ENCODE results near the gene TMEM63C.

TMEM63C gene

DNA sequence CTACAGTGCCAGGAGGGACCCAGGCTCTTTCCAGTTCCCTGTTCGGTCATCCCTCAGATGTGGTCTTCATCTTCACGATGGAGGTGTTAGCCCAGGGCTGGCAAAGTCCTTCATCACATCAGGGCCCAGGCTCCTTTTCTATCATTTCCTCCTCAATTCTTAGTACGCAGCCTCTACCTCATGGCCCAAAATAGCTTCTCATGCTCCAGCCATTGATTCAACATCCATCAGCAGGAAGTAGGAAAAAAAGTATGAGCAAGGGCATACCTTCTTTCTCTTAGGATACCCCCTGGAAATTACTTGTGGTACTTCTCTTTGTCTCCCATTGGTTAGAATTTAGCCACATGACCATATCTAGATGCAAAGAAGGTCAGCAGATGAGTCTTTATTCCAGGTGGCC, 27.8 kb upstream of the TMEM63C start:
- peaks cover 5% of the 10 kb centered on the region for H3K27me3 ChIP-seq (replicated peaks; ENCODE audit: control insufficient read depth, insufficient read depth, low read length)
- no peaks in the 10 kb centered on the region for H3K36me3 ChIP-seq (ENCODE audit: control insufficient read depth, insufficient read depth, low read length)
- TF ChIP-seq CTCF (IDR thresholded peaks at IDR 0.05; ENCODE audit: insufficient read depth, low read length, poor library complexity, severe bottlenecking) = no peak
- H3K4me3 ChIP-seq (replicated peaks; ENCODE audit: low read depth, low read length) = no peak overlapping the region
- DNase-seq (ENCODE audit: extremely low read depth, insufficient read length) = no peak

GRCh38 chr14:77154421-77154820, 27.2 kb upstream of the TMEM63C start:
- Histone ChIP-seq H3K36me3 (ENCODE audit: control insufficient read depth, insufficient read depth, low read length) (no peaks in the 10 kb centered on the region), H3K4me3 (replicated peaks; ENCODE audit: low read depth, low read length) (no peak overlapping the region), H3K27me3 (replicated peaks; ENCODE audit: control insufficient read depth, insufficient read depth, low read length) (peaks cover 5% of the 10 kb centered on the region)
- DNase-seq (ENCODE audit: extremely low read depth, insufficient read length) = no peak
- TF ChIP-seq CTCF (IDR thresholded peaks at IDR 0.05; ENCODE audit: insufficient read depth, low read length, poor library complexity, severe bottlenecking) = no peak

- H3K36me3 ChIP-seq (ENCODE audit: control insufficient read depth, insufficient read depth, low read length) = no peaks in the 10 kb centered on the region
- DNase-seq (ENCODE audit: extremely low read depth, insufficient read length) = no peak
- H3K27me3 ChIP-seq (replicated peaks; ENCODE audit: control insufficient read depth, insufficient read depth, low read length) = peaks cover 5% of the 10 kb centered on the region
- H3K4me3 ChIP-seq (replicated peaks; ENCODE audit: low read depth, low read length) = no peak overlapping the region
- no peak for TF ChIP-seq CTCF (IDR thresholded peaks at IDR 0.05; ENCODE audit: insufficient read depth, low read length, poor library complexity, severe bottlenecking)
Measured at GRCh38 chr14:77155083-77155482, 26.5 kb upstream of the TMEM63C start.

- no peak overlapping the region for H3K4me3 ChIP-seq (replicated peaks; ENCODE audit: low read depth, low read length)
- H3K27me3 ChIP-seq (replicated peaks; ENCODE audit: control insufficient read depth, insufficient read depth, low read length) = peaks cover 5% of the 10 kb centered on the region
- no peak for TF ChIP-seq CTCF (IDR thresholded peaks at IDR 0.05; ENCODE audit: insufficient read depth, low read length, poor library complexity, severe bottlenecking)
- DNase-seq (ENCODE audit: extremely low read depth, insufficient read length) = no peak
- H3K36me3 ChIP-seq (ENCODE audit: control insufficient read depth, insufficient read depth, low read length) = no peaks in the 10 kb centered on the region
Measured at GRCh38 chr14:77157740-77158139, 23.9 kb upstream of the TMEM63C start.

DNA sequence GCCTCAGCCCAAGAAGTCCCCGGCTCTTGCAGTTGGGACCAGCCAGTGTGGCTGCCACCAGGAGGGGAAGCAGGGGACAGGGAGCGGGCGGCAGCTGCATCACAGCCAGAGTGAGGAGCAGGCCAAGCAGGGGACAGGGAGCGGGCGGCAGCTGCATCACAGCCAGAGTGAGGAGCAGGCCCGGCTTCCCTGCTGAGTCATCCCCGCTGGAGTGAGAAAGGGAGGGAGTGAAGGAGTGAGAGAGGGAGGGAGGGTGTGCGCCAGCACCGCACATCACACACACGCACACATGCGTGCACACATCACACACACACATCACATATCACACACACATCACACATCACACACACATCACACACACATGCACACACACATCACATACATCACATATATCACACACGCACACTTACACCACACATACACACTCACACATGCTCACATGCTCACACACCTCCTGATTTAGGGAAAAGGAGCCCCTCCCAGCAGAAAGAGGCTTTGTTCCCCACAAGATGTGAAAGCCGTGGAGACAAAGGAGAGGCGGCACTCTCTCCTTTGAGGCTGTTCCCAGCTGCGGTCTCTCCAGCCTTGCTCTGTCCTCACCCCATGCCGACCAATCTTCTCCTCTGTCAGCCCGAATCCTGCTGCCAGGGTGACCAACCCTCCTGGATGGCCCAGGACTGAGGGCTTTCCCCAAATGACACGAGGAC, 23.3 kb upstream of the TMEM63C start:
- peaks cover 5% of the 10 kb centered on the region for H3K27me3 ChIP-seq (replicated peaks; ENCODE audit: control insufficient read depth, insufficient read depth, low read length)
- no peak for TF ChIP-seq CTCF (IDR thresholded peaks at IDR 0.05; ENCODE audit: insufficient read depth, low read length, poor library complexity, severe bottlenecking)
- H3K36me3 ChIP-seq (ENCODE audit: control insufficient read depth, insufficient read depth, low read length) = no peaks in the 10 kb centered on the region
- no peak for DNase-seq (ENCODE audit: extremely low read depth, insufficient read length)
- H3K4me3 ChIP-seq (replicated peaks; ENCODE audit: low read depth, low read length) = no peak overlapping the region

DNA sequence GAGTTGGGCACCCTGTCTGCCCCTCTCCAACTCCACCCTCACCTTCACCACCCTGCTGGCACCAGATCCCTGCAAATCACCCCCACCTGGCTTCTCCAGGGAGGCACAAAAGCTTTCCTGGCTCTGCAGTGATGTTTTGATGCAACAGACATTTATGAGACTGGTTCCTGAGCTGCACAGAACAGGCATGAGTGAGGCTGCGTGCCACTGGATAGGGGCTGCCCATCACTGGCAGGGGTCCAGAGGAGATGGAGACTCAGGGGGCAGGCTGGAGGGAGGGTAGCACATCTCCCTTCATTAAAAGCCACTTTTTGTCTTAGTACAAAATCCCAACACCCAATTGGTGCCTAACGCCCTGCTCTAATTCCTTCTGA, 22.7 kb upstream of the TMEM63C start:
- Histone ChIP-seq H3K4me3 (replicated peaks; ENCODE audit: low read depth, low read length) (no peak overlapping the region), H3K36me3 (ENCODE audit: control insufficient read depth, insufficient read depth, low read length) (no peaks in the 10 kb centered on the region)

More for the DNA sequence above, 22.7 kb upstream of the TMEM63C start:
- no peak for TF ChIP-seq CTCF (IDR thresholded peaks at IDR 0.05; ENCODE audit: insufficient read depth, low read length, poor library complexity, severe bottlenecking)
- no peak for DNase-seq (ENCODE audit: extremely low read depth, insufficient read length)
- H3K27me3 ChIP-seq (replicated peaks; ENCODE audit: control insufficient read depth, insufficient read depth, low read length) = peaks cover 5% of the 10 kb centered on the region

Data from GM06990 (cell line).